ENCODE measurements around the gene KMT2C.

DNA sequence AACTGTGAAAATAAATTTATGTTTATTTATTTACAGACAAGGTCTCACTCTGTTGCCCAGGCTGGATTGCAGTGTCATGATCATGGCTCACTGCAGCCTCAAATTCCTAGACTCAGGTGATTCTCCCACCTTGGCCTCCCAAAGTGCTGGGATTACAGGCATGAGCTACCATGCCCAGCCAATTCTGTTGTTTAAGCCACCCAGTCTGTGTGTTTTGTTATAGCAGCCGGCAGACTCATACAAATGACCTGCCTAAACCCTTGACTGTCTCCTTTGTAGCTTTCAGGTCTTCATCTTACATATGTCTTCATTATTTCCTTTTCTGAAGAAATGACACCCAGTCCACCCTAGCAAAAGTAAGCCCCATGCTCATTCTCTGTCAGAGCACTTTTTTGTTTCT, 43.8 kb upstream of the KMT2C start:
- TF ChIP-seq, protein P1, sequence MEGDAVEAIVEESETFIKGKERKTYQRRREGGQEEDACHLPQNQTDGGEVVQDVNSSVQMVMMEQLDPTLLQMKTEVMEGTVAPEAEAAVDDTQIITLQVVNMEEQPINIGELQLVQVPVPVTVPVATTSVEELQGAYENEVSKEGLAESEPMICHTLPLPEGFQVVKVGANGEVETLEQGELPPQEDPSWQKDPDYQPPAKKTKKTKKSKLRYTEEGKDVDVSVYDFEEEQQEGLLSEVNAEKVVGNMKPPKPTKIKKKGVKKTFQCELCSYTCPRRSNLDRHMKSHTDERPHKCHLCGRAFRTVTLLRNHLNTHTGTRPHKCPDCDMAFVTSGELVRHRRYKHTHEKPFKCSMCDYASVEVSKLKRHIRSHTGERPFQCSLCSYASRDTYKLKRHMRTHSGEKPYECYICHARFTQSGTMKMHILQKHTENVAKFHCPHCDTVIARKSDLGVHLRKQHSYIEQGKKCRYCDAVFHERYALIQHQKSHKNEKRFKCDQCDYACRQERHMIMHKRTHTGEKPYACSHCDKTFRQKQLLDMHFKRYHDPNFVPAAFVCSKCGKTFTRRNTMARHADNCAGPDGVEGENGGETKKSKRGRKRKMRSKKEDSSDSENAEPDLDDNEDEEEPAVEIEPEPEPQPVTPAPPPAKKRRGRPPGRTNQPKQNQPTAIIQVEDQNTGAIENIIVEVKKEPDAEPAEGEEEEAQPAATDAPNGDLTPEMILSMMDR (IDR thresholded peaks at IDR 0.05; ENCODE audit: insufficient read depth, low read length, poor library complexity, severe bottlenecking), result no peak
- TF ChIP-seq EZH2phosphoT487 (conservative IDR thresholded peaks at IDR 0.05; ENCODE audit: low read length), result no peak
